ENCODE data around the gene RETN. TPM values are rescaled to one million over a fixed set of nuclear protein-coding genes. Genes with fewer than 3 reads are reported as not detected.

RETN gene
- polyA plus RNA-seq, 1 of the 3 experiments (the other 2 are of a cell fraction) = not detected

DNA sequence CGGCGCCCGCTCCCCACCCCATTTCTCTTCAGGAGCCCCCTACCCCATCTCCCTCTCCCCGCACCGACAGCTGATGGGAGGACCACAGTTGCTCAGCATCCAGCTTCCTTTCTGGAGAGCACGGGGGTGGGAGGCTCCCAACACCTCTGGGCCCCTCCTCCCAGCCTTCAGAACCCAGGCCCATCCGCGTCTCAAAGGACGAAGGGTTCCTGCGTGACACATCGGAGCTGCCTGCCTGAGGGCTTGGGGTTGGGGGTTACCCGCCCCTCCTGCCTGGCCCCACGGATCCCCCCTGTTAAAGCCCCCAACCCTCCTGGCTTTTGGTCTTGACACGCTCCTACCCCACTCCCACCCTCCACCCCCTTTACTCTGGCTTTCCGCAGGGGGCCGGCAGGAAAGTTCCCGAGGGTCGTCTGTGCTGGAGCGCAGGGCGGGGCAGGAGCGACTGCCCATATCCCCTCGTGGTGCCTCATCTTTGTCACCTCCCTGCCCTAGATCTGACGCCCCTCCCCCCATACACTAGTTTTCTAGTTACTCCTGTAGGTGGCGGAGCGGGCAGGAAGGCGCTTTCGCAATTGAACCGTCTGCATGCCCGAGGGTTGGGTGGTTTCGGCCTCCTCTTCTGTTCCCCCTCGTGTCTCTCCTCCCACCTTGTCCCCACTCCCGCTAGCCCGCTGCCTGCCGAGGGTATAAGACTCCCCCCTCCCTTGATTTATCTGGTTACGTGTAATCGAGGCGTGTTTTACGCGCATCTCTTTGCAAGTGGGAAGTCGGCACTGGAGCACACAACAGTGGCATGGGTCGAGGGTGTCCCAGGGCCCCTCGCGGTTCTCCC is 12.7 kb downstream of the RETN start:
- Histone ChIP-seq H3K27ac (ENCODE audit: low read depth in 2 of 2, low read length in 1 of 2) (peak overlapping the region in 1 of 2 experiments; percentile 72; a peak in 1 of 4 replicates), H2AFZ (ENCODE audit: low read depth) (peak overlapping the region; percentile 97; the same call in 1 of the 2 replicates), H3K36me3 (replicated peaks in 1 of 2; ENCODE audit: control insufficient read depth in 1 of 2, insufficient read depth in 2 of 2, low read length in 1 of 2) (peaks cover 5 to 6% of the 10 kb centered on the region in 2 experiments), H3F3A (replicated peaks; ENCODE audit: insufficient read depth) (no peaks in the 10 kb centered on the region), H3K4me3 (ENCODE audit: low read depth in 2 of 2, low read length in 1 of 2) (peak overlapping the region; percentile 87 to 92), H3K4me2 (peak overlapping the region; percentile 97), H3K9ac (peak overlapping the region; percentile 93), H3K27me3 (ENCODE audit: insufficient read depth) (peaks cover 20% of the 10 kb centered on the region), H3K4me1 (ENCODE audit: control insufficient read depth in 1 of 2, insufficient read depth in 2 of 2, low read depth in 1 of 2, low read length in 1 of 2) (peaks cover 0 to 13% of the 10 kb centered on the region in 2 experiments; a peak in 1 of 4 replicates), H3K79me2 (ENCODE audit: insufficient read depth) (peaks cover 14% of the 10 kb centered on the region), H3K9me2 (no peaks in the 10 kb centered on the region), H3K9me3 (no peaks in the 10 kb centered on the region), H4K20me1 (ENCODE audit: insufficient read depth) (no peaks in the 10 kb centered on the region)
- POLR2A ChIA-PET = interaction anchor here (0.6 to 1.2 kb wide), 4 partner anchors 46 to 154 kb away, joined by 3 to 8 read pairs (median 3); partner anchors contain the start of genes PET100 and XAB2
- TF ChIP-seq FOXM1 (IDR thresholded peaks at IDR 0.05; ENCODE audit: low read depth) = no peak
- TF ChIP-seq RAD21 (IDR thresholded peaks at IDR 0.05; ENCODE audit: low read length) = peak; percentile 22
- TF ChIP-seq, protein P1, sequence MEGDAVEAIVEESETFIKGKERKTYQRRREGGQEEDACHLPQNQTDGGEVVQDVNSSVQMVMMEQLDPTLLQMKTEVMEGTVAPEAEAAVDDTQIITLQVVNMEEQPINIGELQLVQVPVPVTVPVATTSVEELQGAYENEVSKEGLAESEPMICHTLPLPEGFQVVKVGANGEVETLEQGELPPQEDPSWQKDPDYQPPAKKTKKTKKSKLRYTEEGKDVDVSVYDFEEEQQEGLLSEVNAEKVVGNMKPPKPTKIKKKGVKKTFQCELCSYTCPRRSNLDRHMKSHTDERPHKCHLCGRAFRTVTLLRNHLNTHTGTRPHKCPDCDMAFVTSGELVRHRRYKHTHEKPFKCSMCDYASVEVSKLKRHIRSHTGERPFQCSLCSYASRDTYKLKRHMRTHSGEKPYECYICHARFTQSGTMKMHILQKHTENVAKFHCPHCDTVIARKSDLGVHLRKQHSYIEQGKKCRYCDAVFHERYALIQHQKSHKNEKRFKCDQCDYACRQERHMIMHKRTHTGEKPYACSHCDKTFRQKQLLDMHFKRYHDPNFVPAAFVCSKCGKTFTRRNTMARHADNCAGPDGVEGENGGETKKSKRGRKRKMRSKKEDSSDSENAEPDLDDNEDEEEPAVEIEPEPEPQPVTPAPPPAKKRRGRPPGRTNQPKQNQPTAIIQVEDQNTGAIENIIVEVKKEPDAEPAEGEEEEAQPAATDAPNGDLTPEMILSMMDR (IDR thresholded peaks at IDR 0.05) = peak; percentile 50
- no peak for TF ChIP-seq YY1 (IDR thresholded peaks at IDR 0.05; ENCODE audit: low read depth)
- TF ChIP-seq SIN3A (IDR thresholded peaks at IDR 0.05; ENCODE audit: borderline replicate concordance, low read depth, low read length) = no peak
- peak; percentile 35 for TF ChIP-seq SMC3 (IDR thresholded peaks at IDR 0.05; ENCODE audit: low read depth, low read length)
- TF ChIP-seq TAF1 (IDR thresholded peaks at IDR 0.05; ENCODE audit: borderline replicate concordance, low read depth, low read length) = no peak
- no peak for TF ChIP-seq NFIC (IDR thresholded peaks at IDR 0.05; ENCODE audit: borderline replicate concordance)
- CTCF ChIA-PET = interaction anchor here (0.6 to 8.2 kb wide), 75 partner anchors 8 to 601 kb away, joined by 3 to 171 read pairs (median 5); partner anchors contain the start of genes CLEC4M, PCP2, PET100 and RETN
- DNase-seq = peak; percentile 82
- 37% methylated on average over 36 of the region's 43 CpGs for WGBS (ENCODE audit: low lambda C conversion rate)

DNA sequence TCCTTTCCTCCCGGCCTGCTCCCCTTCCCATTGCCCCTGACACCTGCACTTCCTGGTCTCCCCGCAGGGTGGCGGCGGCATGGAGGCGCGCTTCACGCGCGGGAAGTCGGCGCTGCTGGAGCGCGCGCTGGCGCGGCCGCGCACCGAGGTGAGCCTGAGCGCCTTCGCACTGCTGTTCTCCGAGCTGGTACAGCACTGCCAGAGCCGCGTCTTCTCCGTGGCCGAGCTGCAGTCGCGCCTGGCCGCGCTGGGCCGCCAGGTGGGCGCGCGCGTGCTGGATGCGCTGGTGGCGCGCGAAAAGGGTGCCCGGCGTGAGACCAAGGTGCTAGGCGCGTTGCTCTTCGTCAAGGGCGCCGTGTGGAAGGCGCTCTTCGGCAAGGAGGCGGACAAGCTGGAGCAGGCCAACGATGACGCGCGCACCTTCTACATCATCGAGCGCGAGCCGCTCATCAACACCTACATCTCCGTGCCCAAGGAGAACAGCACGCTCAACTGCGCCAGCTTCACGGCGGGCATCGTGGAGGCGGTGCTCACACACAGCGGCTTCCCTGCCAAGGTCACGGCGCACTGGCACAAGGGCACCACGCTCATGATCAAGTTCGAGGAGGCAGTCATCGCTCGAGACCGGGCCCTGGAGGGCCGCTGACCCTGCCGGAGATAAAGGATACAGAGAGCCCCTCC is 13.5 kb downstream of the RETN start:
- POLR2A ChIA-PET = no interaction called here
- Histone ChIP-seq H3K9ac (no peak overlapping the region), H3K9me2 (no peaks in the 10 kb centered on the region)
- no peak for TF ChIP-seq GABPA (IDR thresholded peaks at IDR 0.05; ENCODE audit: low read depth)
- no peak for TF ChIP-seq FOSL2 (IDR thresholded peaks at IDR 0.05; ENCODE audit: borderline replicate concordance, low read depth)
- TF ChIP-seq, protein P1 (IDR thresholded peaks at IDR 0.05) = no peak
- no peak for TF ChIP-seq MXI1 (IDR thresholded peaks at IDR 0.05; ENCODE audit: low read depth, low read length)
- TF ChIP-seq NFIC (IDR thresholded peaks at IDR 0.05; ENCODE audit: borderline replicate concordance) = no peak
- TF ChIP-seq, protein P2, sequence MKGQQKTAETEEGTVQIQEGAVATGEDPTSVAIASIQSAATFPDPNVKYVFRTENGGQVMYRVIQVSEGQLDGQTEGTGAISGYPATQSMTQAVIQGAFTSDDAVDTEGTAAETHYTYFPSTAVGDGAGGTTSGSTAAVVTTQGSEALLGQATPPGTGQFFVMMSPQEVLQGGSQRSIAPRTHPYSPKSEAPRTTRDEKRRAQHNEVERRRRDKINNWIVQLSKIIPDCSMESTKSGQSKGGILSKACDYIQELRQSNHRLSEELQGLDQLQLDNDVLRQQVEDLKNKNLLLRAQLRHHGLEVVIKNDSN (IDR thresholded peaks at IDR 0.05; ENCODE audit: borderline replicate concordance, low read depth) = no peak
- no peak for TF ChIP-seq RAD21 (IDR thresholded peaks at IDR 0.05; ENCODE audit: low read length)
- TF ChIP-seq, protein P3, sequence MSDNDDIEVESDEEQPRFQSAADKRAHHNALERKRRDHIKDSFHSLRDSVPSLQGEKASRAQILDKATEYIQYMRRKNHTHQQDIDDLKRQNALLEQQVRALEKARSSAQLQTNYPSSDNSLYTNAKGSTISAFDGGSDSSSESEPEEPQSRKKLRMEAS (IDR thresholded peaks at IDR 0.05; ENCODE audit: low read depth) = no peak
- TF ChIP-seq MEF2A (IDR thresholded peaks at IDR 0.05; ENCODE audit: borderline replicate concordance, low read depth) = no peak
- TF ChIP-seq POLR2AphosphoS5 (IDR thresholded peaks at IDR 0.05; ENCODE audit: low read depth, low read length) = no peak
- TF ChIP-seq, protein P4, sequence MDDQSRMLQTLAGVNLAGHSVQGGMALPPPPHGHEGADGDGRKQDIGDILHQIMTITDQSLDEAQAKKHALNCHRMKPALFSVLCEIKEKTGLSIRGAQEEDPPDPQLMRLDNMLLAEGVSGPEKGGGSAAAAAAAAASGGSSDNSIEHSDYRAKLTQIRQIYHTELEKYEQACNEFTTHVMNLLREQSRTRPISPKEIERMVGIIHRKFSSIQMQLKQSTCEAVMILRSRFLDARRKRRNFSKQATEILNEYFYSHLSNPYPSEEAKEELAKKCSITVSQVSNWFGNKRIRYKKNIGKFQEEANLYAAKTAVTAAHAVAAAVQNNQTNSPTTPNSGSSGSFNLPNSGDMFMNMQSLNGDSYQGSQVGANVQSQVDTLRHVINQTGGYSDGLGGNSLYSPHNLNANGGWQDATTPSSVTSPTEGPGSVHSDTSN (IDR thresholded peaks at IDR 0.05) = no peak
- TF ChIP-seq YY1 (IDR thresholded peaks at IDR 0.05; ENCODE audit: low read depth) = no peak
- TF ChIP-seq SIN3A (IDR thresholded peaks at IDR 0.05; ENCODE audit: borderline replicate concordance, low read depth, low read length) = no peak
- TF ChIP-seq EP300 (IDR thresholded peaks at IDR 0.05; ENCODE audit: borderline replicate concordance in 1 of 2, low read depth in 1 of 2, low read length in 1 of 2) = no peak

More for the DNA sequence above, 13.5 kb downstream of the RETN start:
- peaks cover 5 to 6% of the 10 kb centered on the region in 2 experiments for H3K36me3 ChIP-seq (replicated peaks in 1 of 2; ENCODE audit: control insufficient read depth in 1 of 2, insufficient read depth in 2 of 2, low read length in 1 of 2)
- H3K27ac ChIP-seq (ENCODE audit: low read depth in 2 of 2, low read length in 1 of 2) = no peak overlapping the region
- H3F3A ChIP-seq (replicated peaks; ENCODE audit: insufficient read depth) = no peaks in the 10 kb centered on the region
- peak overlapping the region; percentile 97; the same call in 1 of the 2 replicates for H3K4me2 ChIP-seq
- peaks cover 0 to 13% of the 10 kb centered on the region in 2 experiments; a peak in 1 of 4 replicates for H3K4me1 ChIP-seq (ENCODE audit: control insufficient read depth in 1 of 2, insufficient read depth in 2 of 2, low read depth in 1 of 2, low read length in 1 of 2)
- H3K27me3 ChIP-seq (ENCODE audit: insufficient read depth) = peaks cover 13% of the 10 kb centered on the region
- peak overlapping the region; percentile 87 to 92; a peak in 3 of 4 replicates for H3K4me3 ChIP-seq (ENCODE audit: low read depth in 2 of 2, low read length in 1 of 2)
- WGBS (ENCODE audit: low lambda C conversion rate) = 96% methylated on average over 69 of the region's 74 CpGs
- CTCF ChIA-PET = interaction anchor here (8.2 kb wide), 1 partner anchor 113 kb away, joined by 171 read pairs; no protein-coding TSS in a partner anchor
- H4K20me1 ChIP-seq (ENCODE audit: insufficient read depth) = no peaks in the 10 kb centered on the region
- no peaks in the 10 kb centered on the region for H3K9me3 ChIP-seq
- H2AFZ ChIP-seq (ENCODE audit: low read depth) = no peak overlapping the region
- DNase-seq = no peak
- H3K79me2 ChIP-seq (ENCODE audit: insufficient read depth) = peaks cover 14% of the 10 kb centered on the region

Data from SK-N-SH (cell line).